ENCODE measurements around the gene NECAB3. TPM values are rescaled to one million over a fixed set of nuclear protein-coding genes. Genes with fewer than 3 reads are reported as not detected.
"Not testable (repeated sequence)": the region's sequence is repeated elsewhere in the genome, so short reads cannot be mapped to it uniquely, and the experiment has no call there.

The NECAB3 gene
- polyA plus RNA-seq, 4 donors: 13.0 to 19.5 (median 14.8) TPM

- DNase-seq (ENCODE audit: low read depth in 4 of 4, low spot score in 3 of 4): peak in 1 of 4 donors; percentile 71
Measured at GRCh38 chr20:33653218-33653899, 20.9 kb downstream of the NECAB3 start.

GRCh38 chr20:33651562-33652048 is 22.6 kb downstream of the NECAB3 start:
- DNase-seq (ENCODE audit: low read depth in 4 of 4, low spot score in 3 of 4): no peak

GRCh38 chr20:33650753-33651561 is 23.3 kb downstream of the NECAB3 start:
- DNase-seq (ENCODE audit: low read depth in 4 of 4, low spot score in 3 of 4): no peak

GRCh38 chr20:33650111-33650752 is 24.0 kb downstream of the NECAB3 start:
- DNase-seq (ENCODE audit: low read depth in 4 of 4, low spot score in 3 of 4): no peak

GRCh38 chr20:33649201-33649681 is 25.0 kb downstream of the NECAB3 start:
- DNase-seq (ENCODE audit: low read depth in 4 of 4, low spot score in 3 of 4): no peak

GRCh38 chr20:33648396-33649004 is 25.7 kb downstream of the NECAB3 start:
- DNase-seq (ENCODE audit: low read depth in 4 of 4, low spot score in 3 of 4): no peak

- no peak for DNase-seq (ENCODE audit: low read depth in 4 of 4, low spot score in 3 of 4)
Measured at GRCh38 chr20:33647603-33648395, 26.4 kb downstream of the NECAB3 start.

GRCh38 chr20:33646959-33647602 is 27.1 kb downstream of the NECAB3 start:
- not testable (repeated sequence) for DNase-seq (ENCODE audit: low read depth in 4 of 4, low spot score in 3 of 4)

- DNase-seq (ENCODE audit: low read depth in 4 of 4, low spot score in 3 of 4): no peak
Measured at GRCh38 chr20:33646191-33646590, 28.0 kb downstream of the NECAB3 start.

- DNase-seq (ENCODE audit: low read depth in 4 of 4, low spot score in 3 of 4): no peak
Measured at GRCh38 chr20:33645396-33645795, 28.8 kb downstream of the NECAB3 start.

- DNase-seq (ENCODE audit: low read depth in 4 of 4, low spot score in 3 of 4): no peak
Measured at GRCh38 chr20:33645072-33645358, 29.2 kb downstream of the NECAB3 start.

GRCh38 chr20:33644313-33645071 is 29.7 kb downstream of the NECAB3 start:
- no peak for DNase-seq (ENCODE audit: low read depth in 4 of 4, low spot score in 3 of 4)

GRCh38 chr20:33640287-33640686 is 33.9 kb downstream of the NECAB3 start:
- DNase-seq (ENCODE audit: low read depth in 4 of 4, low spot score in 3 of 4): no peak

GRCh38 chr20:33636776-33637175 is 37.5 kb downstream of the NECAB3 start:
- DNase-seq (ENCODE audit: low read depth in 4 of 4, low spot score in 3 of 4): no peak

- no peak for DNase-seq (ENCODE audit: low read depth in 4 of 4, low spot score in 3 of 4)
Measured at GRCh38 chr20:33635341-33635740, 38.9 kb downstream of the NECAB3 start.

GRCh38 chr20:33631910-33632309 is 42.3 kb downstream of the NECAB3 start:
- not testable (repeated sequence) for DNase-seq (ENCODE audit: low read depth in 4 of 4, low spot score in 3 of 4)

- no peak for DNase-seq (ENCODE audit: low read depth in 4 of 4, low spot score in 3 of 4)
Measured at GRCh38 chr20:33630507-33630906, 43.7 kb downstream of the NECAB3 start.

GRCh38 chr20:33629979-33630378 is 44.2 kb downstream of the NECAB3 start:
- DNase-seq (ENCODE audit: low read depth in 4 of 4, low spot score in 3 of 4): no peak

- no peak for DNase-seq (ENCODE audit: low read depth in 4 of 4, low spot score in 3 of 4)
Measured at GRCh38 chr20:33629533-33629932, 44.7 kb downstream of the NECAB3 start.
